GM19468 (cell line): ENCODE results near the gene FAM241B.

ENCODE experiments used
- ATAC-seq: cut with Tn5 transposase; IDR thresholded peaks from one replicate; pipeline ENCODE4 v1.9.1; 2021; ENCODE audit warnings: mild to moderate bottlenecking, moderate library complexity, moderate number of reproducible peaks; ENCODE audit not compliant: unreplicated experiment; ENCODE audit errors: extremely low read depth

The FAM241B gene

DNA sequence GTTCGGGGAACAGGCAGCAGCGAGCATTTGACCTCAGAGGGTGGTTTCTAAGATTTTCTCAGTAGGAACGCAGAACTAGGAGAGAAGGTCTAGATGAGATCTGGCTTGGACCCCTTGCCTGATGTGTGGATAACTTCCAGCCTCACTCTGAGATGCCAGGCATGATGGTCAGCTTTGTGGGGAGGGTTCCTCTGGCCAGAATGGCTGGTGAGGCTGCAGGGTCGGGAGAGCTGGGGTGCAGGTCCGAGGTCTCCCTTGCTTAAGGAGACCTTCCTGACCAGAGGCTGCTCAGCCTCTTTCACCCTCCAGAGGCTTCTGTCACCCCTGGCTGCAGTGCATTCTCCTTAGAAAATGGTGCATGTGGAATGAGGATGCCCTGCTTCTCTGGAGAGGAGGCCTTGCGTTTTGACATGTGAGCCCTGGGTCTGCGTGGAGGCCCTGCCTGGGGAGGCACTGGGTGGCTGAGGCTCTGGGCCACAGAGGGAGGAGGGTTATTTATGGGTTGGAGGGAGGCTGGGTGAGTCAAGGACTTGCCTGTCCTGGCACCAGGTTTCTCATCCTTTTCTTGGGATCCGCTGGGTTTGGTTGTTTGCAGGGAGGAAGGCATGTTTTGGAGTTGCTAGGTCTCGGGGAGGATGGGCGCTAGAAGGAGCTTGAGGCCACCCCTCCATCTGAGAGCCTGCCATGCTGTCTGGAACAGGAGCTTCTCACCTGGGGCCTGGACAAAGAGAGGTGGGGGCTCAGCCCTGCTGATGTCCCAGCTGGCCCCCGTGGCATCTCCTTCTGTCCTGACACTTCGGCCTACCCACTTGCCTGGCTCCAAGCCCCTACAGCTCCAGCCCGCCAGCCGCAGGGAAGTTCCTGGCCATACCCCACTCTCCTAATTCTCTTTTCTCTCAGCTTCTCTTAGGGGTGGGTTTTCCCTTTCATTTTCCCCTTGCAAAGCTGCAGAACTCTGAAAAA lies 3.9 kb downstream of the FAM241B start:
- ATAC-seq = no peak

DNA sequence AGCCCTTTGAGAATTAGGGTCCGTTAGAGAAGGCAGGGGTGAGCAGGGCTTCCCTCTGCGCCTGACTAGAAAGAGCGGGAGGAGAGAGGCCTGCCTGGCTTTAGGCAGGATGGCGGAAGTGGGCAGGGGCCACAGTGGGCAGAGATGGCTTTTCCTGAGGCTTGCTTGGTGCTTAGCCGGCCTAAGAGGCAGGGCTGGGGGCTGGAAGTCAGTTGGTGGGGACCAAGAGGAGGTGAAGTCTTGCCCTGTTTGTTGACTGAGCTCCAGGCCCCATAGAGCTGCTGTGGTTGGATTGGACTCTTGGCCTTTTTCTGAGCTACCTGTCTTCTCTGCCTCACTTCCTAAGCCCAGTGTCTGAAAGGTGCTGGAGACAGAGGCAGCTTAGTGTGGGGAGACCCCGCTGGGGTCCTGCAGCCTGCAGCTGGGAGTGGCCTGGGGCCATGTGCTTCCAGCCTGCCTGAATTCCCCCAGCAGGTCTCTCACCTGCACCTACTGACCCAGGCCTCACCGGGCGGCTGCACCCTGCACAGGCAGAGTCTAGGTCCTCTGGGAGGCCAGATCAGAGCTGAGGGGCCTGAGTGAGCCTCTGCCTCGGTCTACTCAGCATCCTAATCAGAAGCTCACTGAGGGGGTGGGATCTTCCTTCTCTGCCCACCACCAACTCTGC lies 4.8 kb downstream of the FAM241B start:
- ATAC-seq = no peak

DNA sequence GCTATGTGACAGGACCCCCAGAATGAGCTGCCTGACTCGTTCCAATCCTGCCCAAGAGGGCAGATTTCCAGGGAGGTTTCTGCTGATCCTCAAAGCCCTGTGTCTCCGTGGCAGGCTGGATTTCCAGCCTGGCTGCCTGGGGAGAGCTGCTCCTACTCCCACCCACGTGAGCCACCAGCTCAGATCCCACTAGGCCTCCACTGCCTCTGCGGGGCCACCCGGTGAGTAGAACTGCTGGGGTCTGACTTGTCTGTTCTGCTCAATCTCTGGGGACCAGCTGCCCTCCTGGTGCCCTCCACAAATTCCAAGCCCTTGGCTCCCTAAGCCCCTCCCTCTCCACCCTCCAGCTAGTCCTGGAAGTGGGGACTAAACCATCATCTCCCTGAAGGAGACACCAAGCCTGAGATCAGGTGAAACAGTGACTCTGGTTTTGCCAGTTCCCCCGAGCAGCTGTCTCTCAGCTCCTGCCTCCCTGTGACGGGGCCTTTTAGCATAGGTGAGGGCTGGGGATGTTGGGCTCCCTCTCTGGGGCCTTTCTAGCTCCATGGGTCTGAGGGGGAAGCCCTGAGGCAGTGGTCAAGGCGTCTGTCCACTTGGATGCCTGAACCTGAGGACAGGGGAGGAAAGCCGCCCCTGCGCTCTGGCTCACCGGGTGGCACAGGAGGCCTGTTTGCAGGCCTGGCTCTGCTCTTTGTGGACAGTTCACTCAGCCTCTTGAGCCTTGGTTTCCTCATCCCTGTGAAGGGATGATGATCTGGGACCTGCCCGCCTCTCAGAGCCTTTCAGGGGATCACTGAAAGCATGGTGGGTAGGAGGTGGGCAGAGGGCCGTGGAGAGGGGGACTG lies 5.6 kb downstream of the FAM241B start:
- ATAC-seq = no peak

DNA sequence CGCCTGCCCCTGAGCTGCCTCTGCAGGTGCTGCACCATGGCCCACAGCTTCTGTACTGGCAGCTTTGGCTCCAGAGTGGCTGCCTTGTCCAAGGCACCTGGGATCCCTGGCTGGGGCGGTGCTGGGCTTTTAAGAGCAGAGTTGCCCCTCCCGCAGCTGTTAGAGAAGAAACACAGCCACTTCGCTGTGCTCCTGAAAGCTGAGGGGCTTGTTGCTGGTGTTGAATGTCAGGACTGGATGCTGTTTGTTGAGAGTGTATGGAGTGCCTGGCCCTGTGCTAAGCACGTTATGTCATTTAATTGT lies 6.2 kb downstream of the FAM241B start:
- no peak for ATAC-seq

DNA sequence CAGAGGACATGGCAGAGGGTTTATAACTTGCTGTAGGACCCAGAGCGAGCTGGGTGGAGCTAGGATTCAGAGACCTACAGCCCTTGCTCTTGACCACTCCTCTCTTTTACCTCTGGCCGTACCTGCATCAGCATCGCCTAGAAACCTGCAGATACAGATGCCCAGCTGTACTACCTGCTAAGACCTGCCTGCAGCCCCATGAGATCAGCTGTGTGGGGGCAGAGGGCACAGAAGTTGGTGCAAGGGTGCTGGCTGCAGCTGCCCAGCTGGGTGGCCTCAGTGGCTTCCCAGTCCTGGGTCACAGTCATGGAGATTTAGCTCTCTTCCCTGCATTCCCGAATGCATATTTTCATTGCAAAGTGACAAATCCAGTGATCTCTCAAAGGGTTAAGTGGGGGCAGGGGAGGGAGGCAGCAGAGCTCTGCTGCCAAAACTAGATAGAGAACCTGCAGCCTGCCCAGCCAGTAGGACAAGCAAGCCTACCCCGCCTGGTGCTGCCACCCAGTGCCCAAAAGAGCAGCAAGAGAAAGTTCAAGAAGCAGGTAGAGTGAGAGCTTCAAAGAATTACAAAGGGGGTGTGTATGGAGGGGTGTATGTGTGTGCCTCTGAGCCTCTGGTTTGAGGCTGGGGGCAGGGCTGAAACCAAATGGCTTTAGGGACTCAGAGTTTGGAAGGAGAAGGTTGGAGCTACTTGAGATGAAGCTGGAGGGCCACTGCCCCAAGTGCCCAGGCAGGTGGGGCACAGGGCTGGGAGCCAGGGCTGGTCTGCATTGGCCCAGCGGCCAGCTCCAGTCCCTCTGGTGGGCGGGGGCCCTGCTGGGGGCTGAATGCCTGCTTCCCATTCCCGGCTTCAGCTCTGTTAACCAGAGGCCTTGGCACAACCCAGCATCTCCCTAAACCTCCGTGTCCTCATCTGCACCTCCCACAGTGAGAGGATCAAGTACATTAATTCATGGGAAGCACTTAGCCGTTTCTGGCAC lies 6.9 kb downstream of the FAM241B start:
- no peak for ATAC-seq

DNA sequence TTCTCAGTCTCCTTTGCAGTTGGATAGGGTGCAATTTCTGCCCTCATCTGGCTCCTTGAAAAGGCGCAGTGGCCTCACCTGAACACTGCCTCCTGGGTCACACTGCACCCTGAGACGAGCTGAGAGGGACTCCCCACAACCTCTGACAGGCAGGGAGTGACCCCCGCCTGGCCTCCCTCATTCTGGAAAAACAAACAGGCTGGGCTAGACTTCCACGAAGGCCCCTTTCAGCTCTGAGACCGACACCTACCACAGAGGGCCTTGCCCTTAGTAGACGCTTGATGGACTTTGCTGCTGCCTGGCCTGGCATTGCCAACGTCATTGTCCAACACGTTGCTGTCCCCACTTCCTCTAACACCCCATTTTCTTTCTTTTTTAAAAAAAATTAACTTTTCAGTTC lies 8.6 kb downstream of the FAM241B start:
- no peak for ATAC-seq

DNA sequence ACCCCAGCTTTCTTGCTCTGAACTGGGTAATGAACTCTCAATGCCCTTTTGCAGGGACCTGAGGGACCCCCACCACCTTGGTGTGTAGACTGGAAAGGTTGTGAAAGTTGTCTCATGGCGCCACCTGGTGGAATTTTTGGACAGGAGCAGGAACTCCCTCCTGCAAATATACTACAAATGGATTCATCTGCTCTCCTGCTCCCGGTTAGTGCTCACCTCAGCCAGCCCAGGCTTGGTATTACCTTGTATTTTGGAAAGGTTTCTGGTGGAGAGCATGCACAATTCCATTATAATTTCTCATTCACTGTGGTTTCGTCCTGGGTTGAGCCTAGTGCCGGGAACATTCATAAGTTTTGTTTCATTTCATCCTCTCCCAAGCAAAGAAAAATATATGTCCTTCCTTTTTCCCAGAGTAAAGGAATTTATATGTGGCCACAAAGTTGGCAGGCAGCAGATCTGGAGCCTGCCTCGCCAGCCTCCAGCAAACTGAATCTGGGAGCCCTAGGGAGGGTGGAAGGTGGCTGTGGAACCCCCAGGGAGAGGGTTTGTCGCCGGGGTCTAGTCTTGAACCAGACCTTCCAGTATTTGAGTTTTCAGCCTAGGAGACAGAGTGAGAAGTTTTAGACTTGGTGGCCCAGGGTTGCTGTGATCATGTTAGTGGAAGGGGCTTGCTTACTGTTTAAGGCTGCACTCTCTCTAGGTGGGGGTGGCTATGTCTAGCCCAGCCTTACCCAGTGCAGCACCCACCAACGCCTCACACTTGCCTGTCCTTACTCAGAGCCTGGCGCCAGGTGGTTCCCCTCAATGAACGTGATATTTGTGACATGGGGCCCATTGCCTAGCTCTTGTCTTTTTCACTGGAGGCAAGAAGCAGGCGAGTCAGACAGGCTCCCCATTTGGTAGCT lies 9.5 kb downstream of the FAM241B start:
- no peak for ATAC-seq

DNA sequence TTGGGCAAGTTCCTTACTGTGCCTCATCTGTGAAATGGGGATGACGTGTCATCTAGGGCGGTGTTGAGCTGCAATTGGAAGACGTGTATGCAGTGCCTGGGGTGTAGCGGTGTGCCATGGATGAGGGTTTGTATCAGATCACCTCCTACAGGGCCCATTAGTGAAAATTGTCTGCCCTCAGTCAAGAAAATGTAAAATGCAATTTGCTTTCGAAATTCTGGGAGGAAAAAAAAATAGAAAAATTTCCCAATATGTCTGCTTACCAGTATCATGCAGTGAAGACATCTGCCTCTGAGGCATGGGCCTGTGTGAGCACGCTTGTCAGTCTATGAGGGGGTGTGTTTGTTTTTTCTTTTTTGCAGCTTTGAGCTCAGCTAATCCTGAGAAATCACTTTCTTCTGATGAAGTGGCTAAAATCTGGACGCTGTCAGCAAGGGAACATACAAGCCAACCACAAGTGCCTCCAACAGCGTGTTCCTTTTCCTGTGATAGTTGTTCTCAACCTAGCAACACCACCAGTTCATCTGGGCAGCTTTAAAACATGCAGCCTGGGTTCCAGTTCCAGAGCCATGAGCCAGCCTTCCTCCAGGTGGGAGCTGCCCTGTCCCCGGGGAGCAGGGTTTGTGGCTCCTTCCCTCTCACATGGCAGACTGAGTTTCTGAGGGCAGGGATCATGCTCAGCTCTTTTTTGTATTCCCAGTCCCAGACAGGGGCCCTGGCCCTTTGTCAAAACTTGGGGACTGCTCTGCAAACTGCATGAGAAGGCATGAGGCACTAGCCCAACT lies 10.3 kb downstream of the FAM241B start:
- ATAC-seq = no peak

DNA sequence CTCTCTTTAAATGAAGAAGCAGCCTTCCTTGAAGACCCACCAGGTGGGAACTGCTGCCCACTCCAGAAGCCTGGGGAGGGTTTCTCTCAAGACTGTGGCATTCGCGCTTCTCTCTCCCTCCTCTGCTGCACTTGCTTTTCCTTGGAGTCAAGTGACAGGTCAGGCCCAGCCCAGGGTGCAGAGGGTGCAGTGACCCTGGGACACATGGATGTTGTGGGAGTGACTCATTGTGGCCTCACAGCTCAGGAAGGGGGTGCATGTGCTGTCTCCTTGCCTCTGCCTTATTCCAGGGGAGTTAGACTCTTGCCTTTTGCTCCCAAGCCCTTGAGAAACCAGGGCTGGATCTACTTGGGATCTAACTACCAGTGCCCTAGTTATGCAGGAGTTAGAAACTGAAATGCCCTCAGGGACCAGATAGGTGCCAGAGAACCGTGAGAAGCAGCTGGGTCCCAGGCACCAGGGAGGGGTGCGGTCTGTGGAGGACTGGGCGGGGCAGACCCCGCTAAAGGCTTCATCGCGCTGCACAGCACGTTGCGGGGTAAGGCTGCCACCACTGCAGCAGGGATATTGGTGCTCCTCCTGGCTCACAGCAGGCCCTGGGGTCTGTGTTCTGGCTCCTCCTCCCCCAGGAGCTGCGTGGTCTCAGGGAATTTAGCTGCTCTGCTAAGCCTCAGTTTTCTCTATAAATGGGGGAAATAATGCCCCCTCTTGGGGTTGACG lies 11.4 kb downstream of the FAM241B start:
- ATAC-seq = no peak

DNA sequence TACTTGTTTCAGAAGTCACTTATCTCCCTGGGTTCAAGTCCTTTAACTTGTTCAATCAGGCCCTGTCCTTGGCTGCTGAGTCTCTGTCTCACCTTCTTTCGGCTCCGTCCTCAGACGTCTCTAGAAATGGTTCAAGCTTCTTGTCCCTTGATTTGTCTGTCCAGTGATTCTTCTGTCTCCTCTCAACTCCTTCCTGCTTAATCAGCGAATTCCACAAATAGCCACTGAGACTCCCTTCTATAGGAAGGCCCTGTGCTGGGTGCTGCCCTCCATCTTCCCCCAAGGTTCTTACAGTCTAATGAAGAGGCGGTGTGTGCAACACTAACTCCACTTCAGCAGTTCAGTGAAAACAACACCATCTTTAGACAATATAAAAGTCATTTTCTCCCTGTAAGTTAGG lies 12.7 kb downstream of the FAM241B start:
- no peak for ATAC-seq

DNA sequence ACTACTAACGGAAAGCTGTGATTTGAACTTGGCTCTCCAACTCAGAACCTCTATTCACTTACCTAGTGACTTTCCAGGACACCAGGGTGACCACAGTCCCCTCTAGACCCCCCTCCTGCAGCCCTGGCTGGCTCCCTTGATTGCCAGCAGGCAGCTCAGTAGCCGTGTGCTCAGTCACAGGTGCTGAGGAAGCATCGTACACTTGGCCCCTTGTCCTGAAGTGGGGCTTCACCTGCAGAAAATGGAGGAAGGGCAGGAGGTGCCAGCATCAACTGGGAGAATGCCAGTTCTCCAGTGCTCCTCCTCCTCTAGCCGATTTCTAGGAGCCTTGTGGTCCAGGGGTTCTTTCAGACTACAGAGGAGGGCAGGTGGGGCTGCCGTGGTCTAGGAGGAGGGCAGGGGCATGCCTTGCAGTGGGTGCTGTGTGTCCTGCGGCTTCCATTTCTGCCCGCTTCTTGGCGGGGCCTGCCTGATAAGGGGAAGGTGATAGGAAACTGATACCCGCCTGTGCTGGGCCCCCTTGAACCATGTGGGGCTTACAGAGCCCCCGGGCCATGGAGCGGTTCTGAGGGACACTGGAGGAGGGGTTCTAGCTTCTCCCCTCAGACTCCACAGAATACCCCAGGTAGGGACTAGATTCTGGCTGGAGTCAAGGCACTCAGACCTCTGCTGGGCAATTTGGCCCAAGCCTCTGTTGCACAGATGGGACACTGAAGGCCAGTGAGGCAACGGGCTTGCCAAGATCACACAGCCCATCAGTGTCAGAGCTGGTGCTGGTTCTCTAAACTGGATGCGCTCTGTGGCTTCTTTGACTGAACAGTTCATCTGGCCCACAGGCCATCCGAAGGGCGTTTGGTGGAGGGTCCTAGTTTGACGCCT lies 14.0 kb downstream of the FAM241B start:
- no peak for ATAC-seq

DNA sequence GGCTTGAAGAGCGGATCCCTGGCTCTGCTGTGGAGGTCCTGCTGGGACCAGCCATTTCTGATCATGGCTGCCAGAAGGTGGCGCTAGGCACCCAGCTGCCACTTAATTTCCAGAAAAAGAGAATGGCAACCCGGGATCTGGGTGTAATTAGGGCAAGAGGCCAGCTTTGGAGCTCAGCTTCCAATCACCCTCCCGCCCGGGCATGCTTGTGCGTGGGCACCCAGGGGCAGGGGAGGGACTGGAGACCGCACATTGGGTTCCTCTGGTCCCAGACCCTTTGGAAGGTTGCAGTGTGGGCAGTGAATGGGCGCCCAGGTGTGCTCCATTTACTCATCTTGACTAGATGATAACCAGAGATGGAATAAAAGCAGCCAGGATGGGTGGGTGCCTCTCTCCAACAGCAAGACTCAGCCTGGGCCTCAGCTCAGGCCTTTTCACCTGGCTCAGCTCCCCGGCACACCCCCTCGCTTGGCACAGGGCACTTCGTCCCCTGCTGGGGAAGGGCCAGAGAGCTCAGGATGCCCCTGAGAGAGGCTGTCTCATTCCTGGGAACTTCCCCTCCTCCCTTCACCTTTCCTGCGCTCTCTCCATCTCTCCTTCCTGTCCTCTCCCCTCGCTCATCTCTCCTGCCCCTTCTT lies 14.7 kb downstream of the FAM241B start:
- no peak for ATAC-seq

DNA sequence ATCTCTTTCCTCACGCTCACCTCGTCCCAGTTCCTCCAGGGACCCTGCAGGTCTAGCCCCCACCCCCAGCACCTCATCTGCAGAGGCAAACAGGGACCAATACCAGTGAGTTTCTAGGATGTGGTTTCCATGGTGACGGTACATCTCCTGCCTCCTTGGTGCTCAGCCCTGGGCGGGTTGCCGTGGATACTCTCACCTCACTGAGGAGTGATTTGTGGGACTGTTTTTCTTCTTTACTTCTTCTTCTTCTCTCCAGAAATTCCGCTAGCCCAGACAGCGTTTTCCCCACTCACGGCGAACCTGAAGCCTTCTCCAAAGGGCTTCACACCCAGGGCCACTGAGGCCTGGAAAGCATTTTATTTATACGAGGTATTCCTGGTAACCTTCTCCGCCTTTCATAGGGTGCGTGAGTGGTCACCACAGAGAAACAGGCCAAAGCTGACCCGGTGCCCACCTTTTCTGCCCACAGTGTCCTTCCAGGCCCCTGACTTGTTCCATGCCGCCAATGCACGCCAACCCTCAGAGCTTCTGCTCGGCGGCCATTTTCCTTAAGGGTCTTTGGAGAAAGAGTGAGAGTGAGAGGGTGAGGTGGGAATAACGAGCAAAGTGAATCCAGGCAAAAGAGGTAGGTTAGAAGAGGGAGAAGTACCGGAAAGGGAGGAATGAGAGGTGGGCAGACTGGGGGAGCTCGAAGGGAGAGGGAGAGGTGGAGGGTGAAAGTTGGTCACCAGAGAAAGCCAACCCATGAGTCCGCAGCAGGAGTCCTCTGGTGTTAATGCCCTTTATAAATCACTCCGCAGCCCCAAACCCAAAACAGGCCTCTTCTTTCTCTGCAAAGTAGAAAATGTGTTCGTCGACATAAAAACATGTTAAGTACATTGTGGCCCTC lies 15.5 kb downstream of the FAM241B start:
- no peak for ATAC-seq

DNA sequence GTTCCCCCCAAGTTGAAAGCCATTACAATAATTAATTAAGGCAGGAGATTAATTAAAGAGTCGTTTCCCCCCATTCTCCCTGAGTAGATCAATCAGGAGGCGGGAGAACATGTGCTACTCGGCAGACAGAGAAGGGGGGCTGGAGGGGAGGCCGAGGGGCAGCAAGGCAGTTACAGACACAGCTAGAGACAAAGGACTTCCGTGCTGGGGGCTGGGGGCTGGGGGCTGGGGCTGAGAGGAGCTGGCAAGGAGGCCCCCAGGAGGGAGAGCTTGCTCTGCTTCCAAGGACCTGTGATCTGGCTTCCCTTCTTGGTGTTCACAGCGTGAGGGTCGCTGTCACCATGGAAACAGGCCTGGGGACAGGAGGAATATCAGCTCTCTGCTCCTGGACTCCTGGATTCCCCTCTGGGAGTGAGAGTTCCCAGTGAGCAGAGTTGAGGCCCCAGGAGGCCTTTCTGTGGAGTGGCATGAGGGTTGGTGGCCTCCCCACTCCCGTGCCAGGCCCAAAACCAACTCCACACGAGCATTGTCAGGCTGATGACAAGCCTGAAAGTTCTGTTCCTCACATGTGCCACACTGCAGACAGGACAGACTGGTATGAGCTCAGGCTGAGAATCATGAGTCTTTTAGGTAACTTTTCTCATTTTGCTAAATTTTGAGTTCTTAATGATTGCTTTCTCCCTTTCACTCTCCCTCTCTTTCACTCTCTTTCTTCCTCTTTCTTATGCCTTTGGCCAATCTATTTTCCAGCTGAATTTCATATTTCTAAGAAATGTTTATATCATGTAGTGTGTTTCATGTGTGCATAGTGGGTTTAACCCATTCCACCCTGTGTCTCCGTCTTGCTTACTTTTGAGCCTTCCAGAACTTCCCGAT lies 16.4 kb downstream of the FAM241B start:
- ATAC-seq = no peak
